GM12878 (cell line): ENCODE results near the gene FARS2. TPM values are rescaled to one million over a fixed set of nuclear protein-coding genes. Genes with fewer than 3 reads are reported as not detected.

Experiments used
- ATAC-seq: fragments of 200-7000 bp; cut with Tn5 transposase; 3 replicates; pipeline ENCODE4 v1.9.1; 2020; ENCODE audit warnings: mild to moderate bottlenecking, moderate library complexity
- BruUV-seq: library from RNA; stranded (reverse); fragments of 400-500 nt; replicated peaks from 2 replicates; lab custom pipeline; 2021; lab: Mats Ljungman, UMichigan
- CTCF ChIA-PET: fragments of 300-600 bp; sonication (Branson Sonifier 250); formaldehyde crosslinking; extraction: SDS; loops from one replicate; lab custom pipeline; 2021; ENCODE audit warnings: inconsistent platforms; lab: Yijun Ruan, JAX
- POLR2A ChIA-PET: fragments of 350-600 bp; formaldehyde crosslinking; extraction: SDS; loops from one replicate; lab custom pipeline; 2021; ENCODE audit warnings: inconsistent platforms; lab: Charles Lee
- RAD21 ChIA-PET: fragments of 300-600 bp; sonication (Branson Sonifier 250); formaldehyde crosslinking; loops from one replicate; lab custom pipeline; 2023; ENCODE audit warnings: antibody characterized with exemption; ENCODE audit not compliant: unreplicated experiment; lab: Charles Lee
- SMC1A ChIA-PET: fragments of 300-600 bp; sonication (Branson Sonifier 250); formaldehyde crosslinking; loops from one replicate; lab custom pipeline; 2023; ENCODE audit not compliant: unreplicated experiment, uncharacterized antibody; lab: Charles Lee
- DNase-seq: peaks from one replicate; pipeline ENCODE4 v3.0.0-alpha.2; 2011; ENCODE audit warnings: low read depth, low spot score
- FAIRE-seq: peaks from 3 replicates; lab custom pipeline; 2011; peaks lifted over from hg19 to GRCh38; lab: Jason Lieb, UNC
- H2AFZ ChIP-seq: 2 replicates; pipeline ENCODE4 v1.6.0; 2011; ENCODE audit warnings: low read depth, low read length, control low read depth; ENCODE audit not compliant: control insufficient read depth
- H3K27ac ChIP-seq: 2 replicates; pipeline ENCODE4 v1.5.1; 2011; ENCODE audit warnings: control low read depth; ENCODE audit not compliant: control insufficient read depth, insufficient read depth
- H3K27me3 ChIP-seq, 2 experiments: replicated peaks in 1 of 2; 2 replicates each; pipeline versions ENCODE4 v1.6.0 to v1.6.1; 2011; ENCODE audit warnings: low read length in 1 of 2; ENCODE audit not compliant: control insufficient read depth in 2 of 2, insufficient read depth in 2 of 2
- H3K36me3 ChIP-seq, 2 experiments: 2 replicates each; pipeline ENCODE4 v1.5.1; 2011; ENCODE audit warnings: low read length in 1 of 2; ENCODE audit not compliant: control insufficient read depth in 2 of 2, insufficient read depth in 2 of 2
- H3K4me1 ChIP-seq: 2 replicates; pipeline ENCODE4 v1.6.1; 2011; ENCODE audit warnings: mild to moderate bottlenecking, low read length, moderate library complexity, mixed read lengths; ENCODE audit not compliant: control insufficient read depth, insufficient read depth
- H3K4me2 ChIP-seq: 2 replicates; pipeline ENCODE4 v1.6.0; 2011; ENCODE audit warnings: control low read depth; ENCODE audit not compliant: control insufficient read depth, insufficient read depth
- H3K4me3 ChIP-seq: fragments of 200-600 bp; sonication (generic); 2 replicates; pipeline ENCODE4 v1.5.1; 2016
- H3K79me2 ChIP-seq: 2 replicates; pipeline ENCODE4 v1.6.0; 2011; ENCODE audit warnings: low read length; ENCODE audit not compliant: control insufficient read depth, insufficient read depth
- H3K9ac ChIP-seq: 2 replicates; pipeline ENCODE4 v1.8.0; 2011; ENCODE audit warnings: low read length, control low read depth, mixed read lengths; ENCODE audit not compliant: control insufficient read depth, insufficient read depth
- H3K9me3 ChIP-seq: replicated peaks from 3 replicates; pipeline ENCODE4 v1.5.1; 2011; ENCODE audit warnings: mild to moderate bottlenecking, low read length; ENCODE audit not compliant: control insufficient read depth, insufficient read depth
- H4K20me1 ChIP-seq: 2 replicates; pipeline ENCODE4 v1.6.0; 2011; ENCODE audit not compliant: control insufficient read depth, insufficient read depth
- BRCA1 ChIP-seq: IDR thresholded peaks from 2 replicates; pipeline ENCODE4 v1.6.1; 2011; ENCODE audit warnings: low read depth, low read length, improper control_type of control experiment
- CHD4 ChIP-seq: fragments of 200-600 bp; sonication (generic); IDR thresholded peaks from 2 replicates; pipeline ENCODE4 v1.6.1; 2016; ENCODE audit warnings: mild to moderate bottlenecking
- CUX1 ChIP-seq: IDR thresholded peaks from 2 replicates; pipeline ENCODE4 v1.6.1; 2012; ENCODE audit warnings: improper control_type of control experiment, low read depth, low read length; ENCODE audit not compliant: insufficient replicate concordance
- E2F8 ChIP-seq: fragments of 450-650 bp; IDR thresholded peaks from 2 replicates; pipeline ENCODE4 v1.6.1; 2018; ENCODE audit warnings: mild to moderate bottlenecking, low read depth, moderate library complexity; ENCODE audit not compliant: partially characterized antibody
- FOS ChIP-seq: IDR thresholded peaks from 3 replicates; pipeline ENCODE4 v1.6.1; 2011; ENCODE audit warnings: borderline replicate concordance; ENCODE audit not compliant: insufficient read length; ENCODE audit errors: extremely low read depth
- KDM1A ChIP-seq: fragments of 200-600 bp; sonication (generic); IDR thresholded peaks from 2 replicates; pipeline ENCODE4 v1.6.1; 2016; ENCODE audit warnings: borderline replicate concordance
- NBN ChIP-seq: fragments of 450-650 bp; IDR thresholded peaks from 2 replicates; pipeline ENCODE4 v1.6.1; 2016
- NFYB ChIP-seq: IDR thresholded peaks from 2 replicates; pipeline ENCODE4 v1.6.1; 2011; ENCODE audit warnings: low read depth, mild to moderate bottlenecking, low read length, improper control_type of control experiment, moderate library complexity; ENCODE audit not compliant: insufficient read depth
- POLR2A ChIP-seq: IDR thresholded peaks from 2 replicates; pipeline ENCODE4 v1.6.1; 2011; ENCODE audit warnings: low read depth, mild to moderate bottlenecking, low read length
- POLR2AphosphoS2 ChIP-seq: IDR thresholded peaks from 2 replicates; pipeline ENCODE4 v1.6.1; 2011; ENCODE audit warnings: low read depth, mild to moderate bottlenecking, low read length, improper control_type of control experiment, moderate library complexity
- RELA ChIP-seq: fragments of 450-650 bp; IDR thresholded peaks from 2 replicates; pipeline ENCODE4 v1.8.0; 2014; ENCODE audit warnings: borderline replicate concordance; ENCODE audit not compliant: partially characterized antibody
- SP1 ChIP-seq: IDR thresholded peaks from one replicate; pipeline ENCODE4 v1.6.1; 2011; ENCODE audit warnings: low read depth, low read length
- TARDBP ChIP-seq: IDR thresholded peaks from 2 replicates; pipeline ENCODE4 v1.6.1; 2016; ENCODE audit warnings: borderline replicate concordance
- ZNF274 ChIP-seq: IDR thresholded peaks from one replicate; pipeline ENCODE4 v1.8.0; 2011; ENCODE audit not compliant: insufficient read length, insufficient read depth
- ZNF384 ChIP-seq: IDR thresholded peaks from 2 replicates; pipeline ENCODE4 v1.6.1; 2012; ENCODE audit warnings: low read depth, mild to moderate bottlenecking, low read length, improper control_type of control experiment, borderline replicate concordance
- ZSCAN29 ChIP-seq: fragments of 450-650 bp; IDR thresholded peaks from 2 replicates; pipeline ENCODE4 v1.6.1; 2017; ENCODE audit warnings: mild to moderate bottlenecking, moderate library complexity
- WGBS: methylation state at CpG from one replicate; pipeline ENCODE4 v1.1.6; 2016; ENCODE audit warnings: low lambda C conversion rate; ENCODE audit not compliant: insufficient replicate concordance, insufficient coverage; ENCODE audit errors: missing lambda C conversion rate; 5-methylcytosine and 5-hydroxymethylcytosine counted together
- in situ Hi-C: fragments of 300-500 bp; cut with MboI; formaldehyde crosslinking; loops from 9 replicates; pipeline ENCODE4 v1.14.3; 2018; ENCODE audit warnings: mixed read lengths
- intact Hi-C: fragments of 100-400 bp; cut with micrococcal nuclease; formaldehyde crosslinking; loops from one replicate; pipeline ENCODE4 v1.14.2; 2022; ENCODE audit not compliant: unreplicated experiment
- polyA plus RNA-seq, 11 experiments: library from polyadenylated mRNA; depleted of rRNA in 4 of 11; unstranded in 6 of 11; stranded (reverse) in 5 of 11; fragments of >200 nt; fragmentation: Nextera tagmentation in 4 of 11; fragmentation: Illumina TruSeq in 1 of 11; extraction: Ambion mirVana in 4 of 11; extraction: Trizol in 1 of 11; gene quantifications; 1 replicate in 1 of 11; 2 replicates in 10 of 11; pipeline versions ENCODE4 v1.2.1 to v1.2.3, GENCODE V29; 2011 to 2016; ENCODE audit warnings: inconsistent platforms in 2 of 11, missing spikeins in 2 of 11, low read depth in 1 of 11
- total RNA-seq, 4 experiments: library from RNA; depleted of rRNA in 3 of 4; stranded (reverse); fragments of >200 nt in 3 of 4; fragmentation: Illumina TruSeq in 1 of 4; extraction: Trizol in 1 of 4; gene quantifications; 2 replicates each; pipeline versions ENCODE4 v1.2.1 to v1.2.3, GENCODE V29; 2013 to 2021
- TF ChIP-seq, protein P1 (sequence below): fragments of 450-650 bp; IDR thresholded peaks from 2 replicates; pipeline ENCODE4 v1.6.1; 2014; ENCODE audit warnings: mild to moderate bottlenecking

FARS2 gene
- total and polyA plus RNA-seq, 10 of the 15 experiments (the other 5 are each of a cell fraction or from before 2014, with no cell fraction given): 16.8 to 46.7 (median 25.6) TPM

DNA sequence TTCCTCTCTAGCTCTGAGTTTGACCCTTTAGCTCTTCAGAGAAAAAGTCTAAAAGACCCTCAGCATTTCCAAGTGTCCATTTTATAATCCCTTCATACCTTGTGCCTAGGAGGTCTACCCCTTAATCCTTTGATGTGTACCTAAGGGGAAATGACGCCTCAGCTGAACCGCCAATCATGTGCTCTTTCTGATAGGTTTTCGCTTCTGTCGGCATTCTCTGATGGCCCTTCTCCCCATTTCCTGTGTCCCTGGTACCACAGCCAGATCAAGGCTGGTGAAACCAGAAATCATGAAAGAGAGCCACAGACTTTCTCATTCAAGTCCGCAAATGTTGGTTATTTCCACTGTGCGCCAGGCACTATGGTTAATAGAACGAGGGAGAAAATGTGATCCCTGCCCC is 333.9 kb downstream of the FARS2 start:
- H3K9ac ChIP-seq: no peak overlapping the region
- intact Hi-C loops (no loop called here), in situ Hi-C loops (no loop called here)
- no peaks in the 10 kb centered on the region for H3K27me3 ChIP-seq
- no peak overlapping the region for H2AFZ ChIP-seq
- FAIRE-seq (no peak), DNase-seq (no peak)
- 92% methylated on average over 7 of the region's 7 CpGs for WGBS
- H3K4me1 ChIP-seq: no peaks in the 10 kb centered on the region
- ChIA-PET RAD21 (no interaction called here), SMC1A (interaction anchor here (0.6 kb wide), 1 partner anchor 18 kb away, joined by 3 read pairs; no protein-coding TSS in a partner anchor)
- H3K79me2 ChIP-seq: no peaks in the 10 kb centered on the region
- H3K9me3 ChIP-seq: no peaks in the 10 kb centered on the region
- H3K4me2 ChIP-seq: no peak overlapping the region
- H3K36me3 ChIP-seq: no peaks in the 10 kb centered on the region; a peak in 1 of 4 replicates
- H4K20me1 ChIP-seq: no peaks in the 10 kb centered on the region
- TF ChIP-seq ZSCAN29 (no peak), POLR2AphosphoS2 (no peak), FOS (no peak), RELA (no peak), E2F8 (no peak), NBN (no peak), CHD4 (no peak), BRCA1 (no peak), NFYB (no peak), SP1 (no peak), TARDBP (no peak), CUX1 (no peak), KDM1A (no peak), ZNF274 (no peak), POLR2A (no peak), ZNF384 (no peak)
- TF ChIP-seq, protein P1, sequence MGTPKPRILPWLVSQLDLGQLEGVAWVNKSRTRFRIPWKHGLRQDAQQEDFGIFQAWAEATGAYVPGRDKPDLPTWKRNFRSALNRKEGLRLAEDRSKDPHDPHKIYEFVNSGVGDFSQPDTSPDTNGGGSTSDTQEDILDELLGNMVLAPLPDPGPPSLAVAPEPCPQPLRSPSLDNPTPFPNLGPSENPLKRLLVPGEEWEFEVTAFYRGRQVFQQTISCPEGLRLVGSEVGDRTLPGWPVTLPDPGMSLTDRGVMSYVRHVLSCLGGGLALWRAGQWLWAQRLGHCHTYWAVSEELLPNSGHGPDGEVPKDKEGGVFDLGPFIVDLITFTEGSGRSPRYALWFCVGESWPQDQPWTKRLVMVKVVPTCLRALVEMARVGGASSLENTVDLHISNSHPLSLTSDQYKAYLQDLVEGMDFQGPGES: no peak
- TF ChIP-seq, all 136 proteins: peak for 0
- Histone ChIP-seq H3K27ac (no peak overlapping the region), H3K4me3 (no peak overlapping the region)
- BruUV-seq: no TSS peak
- CTCF ChIA-PET: no interaction called here
- ATAC-seq: no peak
- POLR2A ChIA-PET: no interaction called here
